HCT116 (cell line): ENCODE data around the gene GALNT16. TPM values are rescaled to one million over a fixed set of nuclear protein-coding genes. Genes with fewer than 3 reads are reported as not detected.

ENCODE experiments used
- ATAC-seq: fragments of 200-7000 bp; cut with Tn5 transposase; 2 replicates; pipeline ENCODE4 v1.9.1; 2020; ENCODE audit warnings: mild to moderate bottlenecking, moderate library complexity
- BruUV-seq: library from RNA; stranded (reverse); fragments of 400-500 nt; replicated peaks from 2 replicates; lab custom pipeline; 2021; lab: Mats Ljungman, UMichigan
- CTCF ChIA-PET: fragments of 300-600 bp; sonication (Branson Sonifier 250); formaldehyde crosslinking; loops from one replicate; lab custom pipeline; 2021; ENCODE audit warnings: antibody characterized with exemption; lab: Charles Lee
- POLR2A ChIA-PET: fragments of 300-600, 350-600 bp; sonication (Branson Sonifier 250); formaldehyde crosslinking; loops from one replicate; lab custom pipeline; 2021; ENCODE audit warnings: antibody characterized with exemption; lab: Charles Lee
- RAD21 ChIA-PET, 2 experiments: fragments of 300-600 bp; sonication (Branson Sonifier 250); formaldehyde crosslinking; loops; one replicate each; lab custom pipeline; 2023; ENCODE audit warnings: low total read pairs in 2 of 2; ENCODE audit not compliant: uncharacterized antibody in 2 of 2, unreplicated experiment in 2 of 2, low non-redundant PET in 1 of 2; lab: Charles Lee
- DNase-seq: peaks from one replicate; pipeline ENCODE4 v3.0.0-alpha.2; 2010; ENCODE audit warnings: low read depth, low spot score
- H2AFZ ChIP-seq: fragments of 200-600 bp; shearing (Covaris generic), sonication (generic); 2 replicates; pipeline ENCODE4 v1.6.1; 2017; ENCODE audit warnings: low read depth, mixed run types, mixed read lengths, antibody characterized with exemption, low read length; ENCODE audit not compliant: poor library complexity, severe bottlenecking
- H3K27ac ChIP-seq: 2 replicates; pipeline ENCODE4 v1.5.1; 2012; ENCODE audit warnings: low read depth, low read length
- H3K27me3 ChIP-seq: fragments of 200-600 bp; sonication (generic); 2 replicates; pipeline ENCODE4 v1.6.1; 2016; ENCODE audit warnings: mixed run types, low read length, mixed read lengths; ENCODE audit not compliant: insufficient read depth
- H3K36me3 ChIP-seq, 2 experiments: fragments of 200-500 bp in 1 of 2; fragments of 200-600 bp in 1 of 2; sonication (Bioruptor generic) in 1 of 2; sonication (generic) in 1 of 2; 2 replicates each; pipeline versions ENCODE4 v1.5.1 to v1.6.1; 2014 to 2016; ENCODE audit warnings: low read length in 2 of 2, inconsistent platforms in 1 of 2, mixed read lengths in 1 of 2, mixed run types in 1 of 2; ENCODE audit not compliant: insufficient read depth in 2 of 2, control insufficient read depth in 1 of 2
- H3K4me1 ChIP-seq, 2 experiments: fragments of 200-600 bp in 1 of 2; sonication (generic) in 1 of 2; 2 replicates each; pipeline versions ENCODE4 v1.5.1 to v1.6.1; 2012 to 2017; ENCODE audit warnings: low read length in 2 of 2, inconsistent platforms in 1 of 2, mild to moderate bottlenecking in 1 of 2, mixed read lengths in 1 of 2, mixed run types in 1 of 2, moderate library complexity in 1 of 2; ENCODE audit not compliant: insufficient read depth in 2 of 2, control insufficient read depth in 1 of 2
- H3K4me2 ChIP-seq: fragments of 200-600 bp; sonication (generic); 2 replicates; pipeline ENCODE4 v1.6.1; 2017; ENCODE audit warnings: mixed run types, low read length, mixed read lengths
- H3K4me3 ChIP-seq, 2 experiments: fragments of 200-600 bp in 1 of 2; sonication (generic) in 1 of 2; replicated peaks in 1 of 2; 2 replicates each; pipeline ENCODE4 v1.5.1; 2011 to 2016; ENCODE audit warnings: low read length in 2 of 2, control low read depth in 1 of 2, low read depth in 1 of 2, mild to moderate bottlenecking in 1 of 2, mixed read lengths in 1 of 2, mixed run types in 1 of 2
- H3K79me2 ChIP-seq: fragments of 200-600 bp; sonication (generic); 2 replicates; pipeline ENCODE4 v1.6.1; 2017; ENCODE audit warnings: mild to moderate bottlenecking, mixed run types, low read length, moderate library complexity, mixed read lengths; ENCODE audit not compliant: insufficient read depth
- H3K9ac ChIP-seq: fragments of 200-600 bp; sonication (generic); 2 replicates; pipeline ENCODE4 v1.6.1; 2016; ENCODE audit warnings: low read length, mixed read lengths
- H3K9me2 ChIP-seq: fragments of 200-600 bp; sonication (generic), shearing (Covaris generic); 2 replicates; pipeline ENCODE4 v1.6.1; 2017; ENCODE audit warnings: mixed run types, mild to moderate bottlenecking, moderate library complexity; ENCODE audit not compliant: insufficient read depth
- H3K9me3 ChIP-seq, 2 experiments: fragments of 200-500 bp in 1 of 2; fragments of 200-600 bp in 1 of 2; sonication (Bioruptor generic) in 1 of 2; sonication (generic) in 1 of 2; 2 replicates each; pipeline ENCODE4 v1.6.1; 2014 to 2017; ENCODE audit warnings: low read length in 2 of 2, mixed read lengths in 2 of 2, inconsistent platforms in 1 of 2, low read depth in 1 of 2, mild to moderate bottlenecking in 1 of 2, mixed run types in 1 of 2, moderate library complexity in 1 of 2; ENCODE audit not compliant: control insufficient read depth in 1 of 2, insufficient read depth in 1 of 2
- H4K20me1 ChIP-seq: fragments of 200-600 bp; sonication (generic), shearing (Covaris generic); 2 replicates; pipeline ENCODE4 v1.6.1; 2017; ENCODE audit warnings: mixed run types, mild to moderate bottlenecking, moderate library complexity; ENCODE audit not compliant: insufficient read depth
- CBX3 ChIP-seq: IDR thresholded peaks from 2 replicates; pipeline ENCODE4 v1.6.1; 2012; ENCODE audit warnings: low read depth
- CEBPB ChIP-seq: IDR thresholded peaks from 2 replicates; pipeline ENCODE4 v1.6.1; 2012; ENCODE audit warnings: low read depth
- ELF1 ChIP-seq: IDR thresholded peaks from 2 replicates; pipeline ENCODE4 v1.6.1; 2012; ENCODE audit warnings: low read depth, borderline replicate concordance
- EZH2 ChIP-seq: fragments of 200-600 bp; sonication (generic); IDR thresholded peaks from 2 replicates; pipeline ENCODE4 v1.6.1; 2017; ENCODE audit warnings: antibody characterized with exemption, mixed run types
- POLR2A ChIP-seq: IDR thresholded peaks from 2 replicates; pipeline ENCODE4 v1.7.0; 2011; ENCODE audit warnings: borderline replicate concordance; ENCODE audit not compliant: insufficient read depth, insufficient read length; ENCODE audit errors: extremely low read depth
- POLR2AphosphoS5 ChIP-seq: IDR thresholded peaks from 2 replicates; pipeline ENCODE4 v1.6.1; 2011; ENCODE audit warnings: mild to moderate bottlenecking, low read depth, low read length, moderate library complexity
- RAD21 ChIP-seq: IDR thresholded peaks from 2 replicates; pipeline ENCODE4 v1.6.1; 2012; ENCODE audit warnings: low read depth, mild to moderate bottlenecking
- REST ChIP-seq: IDR thresholded peaks from 2 replicates; pipeline ENCODE4 v1.6.1; 2012; ENCODE audit warnings: low read depth
- intact Hi-C: fragments of 100-400 bp; cut with micrococcal nuclease; formaldehyde crosslinking; loops from 2 replicates; pipeline ENCODE4 v1.10.0; 2022
- total RNA-seq: library from RNA; stranded (reverse); gene quantifications from one replicate; pipeline ENCODE4 v1.2.1, GENCODE V29; 2021; ENCODE audit not compliant: unreplicated experiment
- TF ChIP-seq, protein P1 (sequence below), 3 experiments: fragments of 200-600 bp in 1 of 3; sonication (generic) in 1 of 3; IDR thresholded peaks in 2 of 3; conservative IDR thresholded peaks in 1 of 3; 2 replicates each; pipeline ENCODE4 v1.5.1; 2012 to 2017; ENCODE audit warnings: low read depth in 2 of 3, low read length in 2 of 3, antibody characterized with exemption in 1 of 3, borderline replicate concordance in 1 of 3, control low read depth in 1 of 3, mild to moderate bottlenecking in 1 of 3, mixed read lengths in 1 of 3, mixed run types in 1 of 3, moderate library complexity in 1 of 3; ENCODE audit not compliant: insufficient read depth in 1 of 3

GALNT16 gene
- total RNA-seq, 1 experiment from 2014 or later, result 0.32 TPM

DNA sequence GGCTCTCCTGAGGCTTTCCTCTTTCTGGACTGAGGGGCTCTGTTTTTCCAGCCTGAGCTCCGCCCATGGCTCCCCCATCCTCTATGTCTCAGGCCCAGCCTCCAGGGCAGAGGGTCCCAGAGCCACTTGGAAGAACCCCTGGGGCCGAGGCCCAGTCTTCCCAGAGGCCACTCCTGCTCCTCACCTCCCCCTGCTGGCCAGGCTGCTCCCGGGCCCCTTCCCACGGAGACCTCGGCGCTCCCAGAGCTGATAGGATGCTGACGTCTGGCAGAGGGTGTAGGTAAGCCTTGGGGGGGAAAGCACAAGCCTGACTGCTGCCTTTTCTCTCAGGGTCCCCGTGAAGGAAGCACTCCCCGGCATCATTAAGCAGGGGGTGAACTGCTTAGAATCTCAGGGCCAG, 86.8 kb downstream of the GALNT16 start:
- BruUV-seq, result no TSS peak
- intact Hi-C loops, result loop anchor here (1.0 to 2.0 kb wide), 2 partner anchors 104 to 217 kb away; no protein-coding TSS in a partner anchor
- POLR2A ChIA-PET, result no interaction called here

More for the DNA sequence above, 86.8 kb downstream of the GALNT16 start:
- TF ChIP-seq EZH2, result no peak
- no peak for TF ChIP-seq REST
- TF ChIP-seq CEBPB, result no peak
- no peak for TF ChIP-seq ELF1
- TF ChIP-seq, protein P1, sequence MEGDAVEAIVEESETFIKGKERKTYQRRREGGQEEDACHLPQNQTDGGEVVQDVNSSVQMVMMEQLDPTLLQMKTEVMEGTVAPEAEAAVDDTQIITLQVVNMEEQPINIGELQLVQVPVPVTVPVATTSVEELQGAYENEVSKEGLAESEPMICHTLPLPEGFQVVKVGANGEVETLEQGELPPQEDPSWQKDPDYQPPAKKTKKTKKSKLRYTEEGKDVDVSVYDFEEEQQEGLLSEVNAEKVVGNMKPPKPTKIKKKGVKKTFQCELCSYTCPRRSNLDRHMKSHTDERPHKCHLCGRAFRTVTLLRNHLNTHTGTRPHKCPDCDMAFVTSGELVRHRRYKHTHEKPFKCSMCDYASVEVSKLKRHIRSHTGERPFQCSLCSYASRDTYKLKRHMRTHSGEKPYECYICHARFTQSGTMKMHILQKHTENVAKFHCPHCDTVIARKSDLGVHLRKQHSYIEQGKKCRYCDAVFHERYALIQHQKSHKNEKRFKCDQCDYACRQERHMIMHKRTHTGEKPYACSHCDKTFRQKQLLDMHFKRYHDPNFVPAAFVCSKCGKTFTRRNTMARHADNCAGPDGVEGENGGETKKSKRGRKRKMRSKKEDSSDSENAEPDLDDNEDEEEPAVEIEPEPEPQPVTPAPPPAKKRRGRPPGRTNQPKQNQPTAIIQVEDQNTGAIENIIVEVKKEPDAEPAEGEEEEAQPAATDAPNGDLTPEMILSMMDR (IDR thresholded peaks at IDR 0.05 in 2 of 3, conservative IDR thresholded peaks at IDR 0.05 in 1 of 3; ENCODE audit: borderline replicate concordance in 1 of 3, insufficient read depth in 1 of 3, low read depth in 2 of 3, low read length in 2 of 3), result peak; percentile 58 to 90 (median 74); a peak in 5 of 6 replicates
- no peak for TF ChIP-seq POLR2AphosphoS5
- no peak for TF ChIP-seq POLR2A
- TF ChIP-seq RAD21, result peak; percentile 57
- TF ChIP-seq CBX3, result no peak
- no peak overlapping the region for H3K4me2 ChIP-seq
- CTCF ChIA-PET, result interaction anchor here (0.7 to 1.7 kb wide), 11 partner anchors 10 to 217 kb away, joined by 3 to 6 read pairs (median 3); no protein-coding TSS in a partner anchor
- ATAC-seq (peak; percentile 92), DNase-seq (no peak)
- H3K79me2 ChIP-seq, result no peaks in the 10 kb centered on the region
- no peaks in the 10 kb centered on the region for H4K20me1 ChIP-seq
- H3K4me3 ChIP-seq, result no peak overlapping the region
- H2AFZ ChIP-seq, result no peak overlapping the region
- no peak overlapping the region for H3K9ac ChIP-seq
- H3K27me3 ChIP-seq, result no peaks in the 10 kb centered on the region
- no peaks in the 10 kb centered on the region for H3K9me3 ChIP-seq
- RAD21 ChIA-PET, result no interaction called here
- no peaks in the 10 kb centered on the region for H3K9me2 ChIP-seq
- H3K4me1 ChIP-seq, result no peaks in the 10 kb centered on the region
- H3K27ac ChIP-seq, result no peak overlapping the region
- no peaks in the 10 kb centered on the region for H3K36me3 ChIP-seq
